Left ventricle myocardium inferior (tissue), 1 donor: ENCODE results near the gene RGS6. TPM values are rescaled to one million over a fixed set of nuclear protein-coding genes. Genes with fewer than 3 reads are reported as not detected.

Source experiments
- DNase-seq: peaks from one replicate; pipeline ENCODE4 v3.0.0-alpha.2; 2020
- H3K27ac ChIP-seq: fragments of 200-600 bp; replicated peaks from 2 replicates; pipeline ENCODE4 v1.8.0; 2021
- H3K27me3 ChIP-seq: fragments of 200-600 bp; 2 replicates; pipeline ENCODE4 v1.8.0; 2021; ENCODE audit warnings: low read depth
- H3K36me3 ChIP-seq: fragments of 200-600 bp; 2 replicates; pipeline ENCODE4 v1.8.0; 2021
- H3K4me1 ChIP-seq: fragments of 200-600 bp; 2 replicates; pipeline ENCODE4 v1.8.0; 2021
- H3K4me3 ChIP-seq: fragments of 200-600 bp; 2 replicates; pipeline ENCODE4 v1.8.0; 2021; ENCODE audit warnings: mild to moderate bottlenecking, moderate library complexity
- H3K9me3 ChIP-seq: fragments of 200-600 bp; replicated peaks from 2 replicates; pipeline ENCODE4 v1.8.0; 2021
- CTCF ChIP-seq: fragments of 200-600 bp; IDR thresholded peaks from 2 replicates; pipeline ENCODE4 v1.8.0; 2021; ENCODE audit warnings: antibody characterized with exemption, mild to moderate bottlenecking, borderline replicate concordance
- intact Hi-C: fragments of 100-400 bp; cut with micrococcal nuclease; formaldehyde crosslinking; loops from one replicate; pipeline ENCODE4 v1.11.0; 2022
- total RNA-seq: library from RNA; stranded (reverse); fragmentation: NEBNext Ultra II Directional; extraction: Animal tissue kit (Norgen Biotek cat#: 25700); gene quantifications from one replicate; pipeline ENCODE4 v1.2.1, GENCODE V29; 2021
- donor health status: DM: no; HTN: yes; CAD: no; lungs with severe emphysema.

Gene RGS6
- total RNA-seq, 1 donor from 2014 or later, result 23.0 TPM

- intact Hi-C loops, result no loop called here
- Histone ChIP-seq H3K9me3 (no peaks in the 10 kb centered on the region), H3K36me3 (no peaks in the 10 kb centered on the region), H3K4me3 (no peak overlapping the region), H3K4me1 (peaks cover 24% of the 10 kb centered on the region), H3K27ac (no peak overlapping the region), H3K27me3 (peaks cover 12% of the 10 kb centered on the region)
- no peak for DNase-seq
- TF ChIP-seq CTCF, result no peak
Measured at GRCh38 chr14:72550513-72550912, 618.3 kb downstream of the RGS6 start.

- no peak overlapping the region for H3K4me3 ChIP-seq
- no peaks in the 10 kb centered on the region for H3K9me3 ChIP-seq
- H3K4me1 ChIP-seq, result peaks cover 12% of the 10 kb centered on the region
- intact Hi-C loops, result no loop called here
- H3K27me3 ChIP-seq, result peaks cover 12% of the 10 kb centered on the region
- no peak overlapping the region for H3K27ac ChIP-seq
- no peak for TF ChIP-seq CTCF
- no peak for DNase-seq
- no peaks in the 10 kb centered on the region for H3K36me3 ChIP-seq
Measured at GRCh38 chr14:72552236-72552635, 620.0 kb downstream of the RGS6 start.

- intact Hi-C loops, result no loop called here
- Histone ChIP-seq H3K36me3 (no peaks in the 10 kb centered on the region), H3K9me3 (no peaks in the 10 kb centered on the region), H3K4me3 (no peak overlapping the region), H3K4me1 (peaks cover 12% of the 10 kb centered on the region), H3K27me3 (peaks cover 12% of the 10 kb centered on the region), H3K27ac (no peak overlapping the region)
- TF ChIP-seq CTCF, result no peak
- no peak for DNase-seq
Measured at GRCh38 chr14:72553161-72553560, 620.9 kb downstream of the RGS6 start.

- DNase-seq, result no peak
- Histone ChIP-seq H3K4me3 (no peak overlapping the region), H3K27me3 (peaks cover 12% of the 10 kb centered on the region), H3K36me3 (no peaks in the 10 kb centered on the region), H3K27ac (no peak overlapping the region), H3K9me3 (no peaks in the 10 kb centered on the region), H3K4me1 (peaks cover 15% of the 10 kb centered on the region)
- intact Hi-C loops, result no loop called here
- no peak for TF ChIP-seq CTCF
Measured at GRCh38 chr14:72553656-72554055, 621.4 kb downstream of the RGS6 start.

GRCh38 chr14:72554401-72554800 is 622.2 kb downstream of the RGS6 start:
- Histone ChIP-seq H3K36me3 (no peaks in the 10 kb centered on the region), H3K27me3 (peaks cover 12% of the 10 kb centered on the region), H3K27ac (no peak overlapping the region), H3K4me3 (no peak overlapping the region), H3K9me3 (no peaks in the 10 kb centered on the region), H3K4me1 (peaks cover 21% of the 10 kb centered on the region)
- no peak for DNase-seq
- intact Hi-C loops, result no loop called here
- TF ChIP-seq CTCF, result no peak

- Histone ChIP-seq H3K36me3 (no peaks in the 10 kb centered on the region), H3K9me3 (no peaks in the 10 kb centered on the region), H3K27ac (no peak overlapping the region), H3K27me3 (peaks cover 12% of the 10 kb centered on the region), H3K4me3 (no peak overlapping the region), H3K4me1 (peaks cover 28% of the 10 kb centered on the region)
- intact Hi-C loops, result no loop called here
- no peak for DNase-seq
- TF ChIP-seq CTCF, result peak; percentile 37
Measured at GRCh38 chr14:72554994-72555608, 622.9 kb downstream of the RGS6 start.
